AG10803 (cell line): ENCODE results near the gene STAU1.

Experiments used
- DNase-seq: peaks from one replicate; pipeline ENCODE4 v3.0.0; 2010; ENCODE audit warnings: low read depth
- H3K4me3 ChIP-seq: 2 replicates; pipeline ENCODE4 v1.5.1; 2011; ENCODE audit warnings: mild to moderate bottlenecking, low read length, control low read depth
- TF ChIP-seq, protein P1 (sequence below): conservative IDR thresholded peaks from 2 replicates; pipeline ENCODE4 v1.5.1; 2011; ENCODE audit warnings: mild to moderate bottlenecking, low read length, control low read depth, inconsistent platforms

Gene STAU1

DNA sequence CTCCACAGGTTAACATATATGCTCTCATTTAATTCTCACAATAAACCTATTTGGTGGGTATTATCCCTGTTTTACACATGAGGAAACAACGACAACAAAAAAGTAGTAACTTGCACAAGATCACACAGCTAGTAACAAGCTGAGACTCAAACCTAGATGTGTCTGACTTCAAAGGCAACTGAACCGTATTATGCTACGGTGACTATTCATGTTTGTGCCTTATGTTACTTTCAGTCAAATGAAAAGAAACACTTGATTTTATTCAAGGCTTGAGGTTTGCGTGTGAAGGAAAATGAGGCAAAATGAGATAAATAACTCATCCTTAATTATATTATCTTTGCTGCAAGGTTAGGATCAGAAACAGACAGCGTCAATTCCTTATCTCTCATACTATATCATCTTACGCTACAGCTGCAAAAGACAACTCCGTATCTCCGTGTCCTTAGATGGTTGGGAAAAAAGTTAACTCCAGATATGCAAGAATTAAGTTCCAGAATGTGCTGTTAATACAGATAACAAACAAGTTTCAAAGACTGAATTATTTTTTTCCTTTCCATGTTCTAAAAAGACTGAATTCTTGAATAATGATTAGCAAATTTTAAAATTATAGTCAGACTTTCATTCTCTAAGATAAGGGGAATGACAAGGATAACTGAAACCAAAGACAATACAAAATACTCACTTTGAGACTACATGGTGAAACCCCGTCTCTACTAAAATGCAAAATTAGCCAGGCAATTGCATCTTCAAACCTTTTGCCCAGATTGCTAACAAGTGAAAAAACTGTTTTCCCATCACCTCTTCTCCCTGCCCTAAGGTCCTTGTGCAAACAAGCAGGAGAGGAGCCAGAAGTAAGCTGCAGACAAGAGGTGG lies 27.8 kb downstream of the STAU1 start:
- TF ChIP-seq, protein P1, sequence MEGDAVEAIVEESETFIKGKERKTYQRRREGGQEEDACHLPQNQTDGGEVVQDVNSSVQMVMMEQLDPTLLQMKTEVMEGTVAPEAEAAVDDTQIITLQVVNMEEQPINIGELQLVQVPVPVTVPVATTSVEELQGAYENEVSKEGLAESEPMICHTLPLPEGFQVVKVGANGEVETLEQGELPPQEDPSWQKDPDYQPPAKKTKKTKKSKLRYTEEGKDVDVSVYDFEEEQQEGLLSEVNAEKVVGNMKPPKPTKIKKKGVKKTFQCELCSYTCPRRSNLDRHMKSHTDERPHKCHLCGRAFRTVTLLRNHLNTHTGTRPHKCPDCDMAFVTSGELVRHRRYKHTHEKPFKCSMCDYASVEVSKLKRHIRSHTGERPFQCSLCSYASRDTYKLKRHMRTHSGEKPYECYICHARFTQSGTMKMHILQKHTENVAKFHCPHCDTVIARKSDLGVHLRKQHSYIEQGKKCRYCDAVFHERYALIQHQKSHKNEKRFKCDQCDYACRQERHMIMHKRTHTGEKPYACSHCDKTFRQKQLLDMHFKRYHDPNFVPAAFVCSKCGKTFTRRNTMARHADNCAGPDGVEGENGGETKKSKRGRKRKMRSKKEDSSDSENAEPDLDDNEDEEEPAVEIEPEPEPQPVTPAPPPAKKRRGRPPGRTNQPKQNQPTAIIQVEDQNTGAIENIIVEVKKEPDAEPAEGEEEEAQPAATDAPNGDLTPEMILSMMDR = no peak
- no peak overlapping the region for H3K4me3 ChIP-seq
- DNase-seq = no peak

DNA sequence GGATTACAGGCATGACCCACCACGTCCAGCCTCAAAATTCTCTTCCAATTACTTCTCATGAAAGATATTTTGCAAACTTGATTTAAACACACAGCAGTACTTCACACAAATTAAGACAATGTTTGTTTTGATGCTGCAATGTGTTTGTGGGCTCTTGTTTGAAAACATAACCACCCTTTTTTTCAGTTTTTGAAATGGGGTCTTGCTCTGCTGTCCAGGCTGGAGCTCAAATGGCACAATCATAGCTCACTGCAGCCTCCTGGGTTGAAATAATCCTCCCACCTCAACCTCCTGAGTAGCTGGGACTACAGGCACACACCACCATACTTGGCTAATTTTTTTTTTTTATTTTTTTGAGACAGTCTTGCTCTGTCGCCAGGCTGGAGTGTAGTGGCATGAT lies 31.0 kb downstream of the STAU1 start:
- DNase-seq = no peak
- H3K4me3 ChIP-seq = no peak overlapping the region
- TF ChIP-seq, protein P1 = no peak

DNA sequence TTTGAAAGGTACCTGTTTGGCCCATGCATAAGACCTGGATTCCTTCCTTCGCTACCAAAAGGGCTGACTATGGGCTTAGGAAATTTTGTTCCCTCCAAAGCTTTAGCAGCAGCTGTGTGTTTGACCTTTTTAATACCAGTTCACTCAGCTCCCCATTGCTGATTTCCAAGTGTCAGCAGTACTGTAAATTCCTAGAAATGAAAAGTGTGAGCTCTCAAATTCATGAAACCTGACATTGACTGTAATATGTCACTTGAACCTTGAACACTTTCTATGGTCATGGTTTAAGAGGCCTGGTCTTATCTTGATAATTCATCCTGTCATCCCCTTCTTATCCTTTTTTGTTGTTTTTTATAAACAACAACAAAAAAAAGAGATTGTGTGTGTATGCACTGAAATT lies 31.7 kb downstream of the STAU1 start:
- DNase-seq = no peak
- TF ChIP-seq, protein P1 = no peak
- no peak overlapping the region for H3K4me3 ChIP-seq

DNA sequence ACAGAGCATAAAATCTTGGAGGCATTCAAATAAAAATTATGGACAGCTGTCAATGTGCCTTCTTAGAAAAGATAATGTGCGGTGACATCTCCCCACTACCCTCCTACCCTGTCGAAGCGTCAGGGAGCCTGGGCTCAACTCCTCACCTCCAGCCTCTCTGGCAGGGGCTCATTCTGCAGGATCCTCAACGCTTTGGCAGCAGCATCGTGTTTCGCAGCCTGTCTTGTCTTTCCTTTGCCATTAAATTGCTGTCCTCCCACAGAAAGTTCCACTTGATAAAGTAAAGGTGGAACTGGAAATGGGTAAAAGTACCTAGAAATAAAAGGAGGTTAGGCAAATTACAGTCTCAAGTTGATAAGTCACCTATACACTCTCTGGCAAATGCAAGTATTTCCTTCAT lies 36.7 kb downstream of the STAU1 start:
- TF ChIP-seq, protein P1 = no peak
- no peak overlapping the region for H3K4me3 ChIP-seq
- no peak for DNase-seq

DNA sequence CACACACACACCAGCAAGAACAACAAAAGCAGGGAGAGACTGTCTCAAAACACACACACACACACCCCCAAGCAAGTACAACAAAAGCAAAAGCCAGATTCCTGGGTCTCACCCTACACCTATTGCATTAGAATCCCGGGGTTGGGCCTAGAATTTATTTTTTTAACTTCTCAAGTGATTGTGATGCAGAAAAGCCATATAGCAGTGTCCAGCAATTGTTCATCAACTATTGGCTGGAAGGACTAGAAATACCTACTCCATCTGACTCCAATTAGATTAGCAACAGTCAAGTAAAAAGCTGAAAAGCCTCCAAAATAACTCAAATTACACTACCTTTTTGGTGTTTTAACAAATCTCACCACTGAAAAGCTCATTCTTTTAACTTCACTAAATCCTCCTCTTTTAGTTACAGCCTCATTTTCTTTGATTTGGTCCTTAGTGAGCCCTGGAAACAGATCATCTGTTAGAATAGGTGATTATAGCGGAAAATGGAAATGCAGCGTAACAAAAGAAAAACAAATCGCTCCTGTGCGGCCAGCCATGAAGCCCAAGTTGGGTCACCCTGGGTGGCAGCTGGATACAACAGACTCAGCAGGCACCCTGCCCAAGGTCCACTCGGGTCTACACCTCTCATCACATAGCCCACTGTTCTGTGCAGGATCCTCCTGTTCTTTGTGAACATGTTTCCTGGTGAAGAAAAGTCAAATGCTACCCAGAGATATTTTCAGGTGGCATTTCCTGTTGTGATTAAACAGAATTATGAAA lies 38.7 kb downstream of the STAU1 start:
- H3K4me3 ChIP-seq = no peak overlapping the region
- peak; percentile 60 for DNase-seq

DNA sequence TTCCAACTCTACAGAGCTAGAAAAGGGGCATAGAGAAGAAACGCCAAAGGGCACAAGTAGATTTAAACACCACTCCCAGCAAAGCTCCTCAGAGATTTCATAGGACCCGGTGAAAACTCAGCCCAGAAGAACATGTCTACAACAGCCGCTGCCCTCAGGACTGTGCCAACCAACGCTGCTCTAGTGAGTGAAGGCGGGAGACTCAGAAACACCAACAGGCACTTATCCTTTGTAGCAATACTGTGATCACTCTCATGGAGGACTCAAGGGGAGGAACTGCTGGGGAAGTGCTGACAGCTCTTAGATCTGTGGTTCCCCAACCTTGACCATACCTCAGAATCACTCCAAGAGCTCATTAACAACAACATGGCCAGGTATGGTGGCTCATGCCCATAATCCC lies 39.5 kb downstream of the STAU1 start:
- no peak overlapping the region for H3K4me3 ChIP-seq
- DNase-seq = no peak
- TF ChIP-seq, protein P1 = no peak

More for the DNA sequence above, 38.7 kb downstream of the STAU1 start:
- TF ChIP-seq, protein P1 = no peak

DNA sequence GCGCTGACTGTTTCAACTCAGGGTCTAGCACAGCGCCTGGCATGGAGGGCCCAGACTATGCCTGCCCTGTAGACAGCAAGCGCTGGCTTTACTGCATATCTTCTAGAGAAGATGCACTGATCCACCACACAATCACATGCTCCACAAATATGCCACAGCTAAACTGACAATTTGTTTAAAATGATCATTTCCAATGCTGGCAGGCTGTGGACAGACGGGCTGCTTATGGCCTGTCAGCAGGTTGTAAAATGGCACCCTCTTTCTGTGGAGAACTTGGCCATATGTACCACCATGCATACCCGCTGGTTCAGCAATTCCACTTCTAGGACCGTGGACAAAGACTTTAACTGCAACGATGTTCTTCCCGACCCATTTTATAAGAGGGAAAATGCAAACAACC lies 40.8 kb downstream of the STAU1 start:
- TF ChIP-seq, protein P1 = no peak
- DNase-seq = no peak
- H3K4me3 ChIP-seq = no peak overlapping the region
